Measurements from ENCODE around the gene THEMIS2.

The THEMIS2 gene

GRCh38 chr1:27885621-27886352 is 13.4 kb downstream of the THEMIS2 start:
- DNase-seq (ENCODE audit: low read depth), result no peak

GRCh38 chr1:27886353-27886679 is 14.0 kb downstream of the THEMIS2 start:
- no peak for DNase-seq (ENCODE audit: low read depth)

- no peak for DNase-seq (ENCODE audit: low read depth)
Measured at GRCh38 chr1:27886744-27887143, 14.4 kb downstream of the THEMIS2 start.

GRCh38 chr1:27887215-27888021 is 15.1 kb downstream of the THEMIS2 start:
- DNase-seq (ENCODE audit: low read depth), result no peak

- no peak for DNase-seq (ENCODE audit: low read depth)
Measured at GRCh38 chr1:27889506-27889905, 17.2 kb downstream of the THEMIS2 start.

GRCh38 chr1:27891196-27891889 is 19.0 kb downstream of the THEMIS2 start:
- no peak for DNase-seq (ENCODE audit: low read depth)

- no peak for DNase-seq (ENCODE audit: low read depth)
Measured at GRCh38 chr1:27894521-27894920, 22.2 kb downstream of the THEMIS2 start.

GRCh38 chr1:27906759-27907158 is 34.4 kb downstream of the THEMIS2 start:
- DNase-seq (ENCODE audit: low read depth), result no peak

- DNase-seq (ENCODE audit: low read depth), result no peak
Measured at GRCh38 chr1:27912429-27912828, 40.1 kb downstream of the THEMIS2 start.

GRCh38 chr1:27915082-27915575 is 42.8 kb downstream of the THEMIS2 start:
- no peak for DNase-seq (ENCODE audit: low read depth)

- DNase-seq (ENCODE audit: low read depth), result no peak
Measured at GRCh38 chr1:27922272-27922671, 49.9 kb downstream of the THEMIS2 start.

GRCh38 chr1:27928216-27928954 is 56.0 kb downstream of the THEMIS2 start:
- DNase-seq (ENCODE audit: low read depth), result no peak

- no peak for DNase-seq (ENCODE audit: low read depth)
Measured at GRCh38 chr1:27931184-27931583, 58.8 kb downstream of the THEMIS2 start.

GRCh38 chr1:27931759-27932158 is 59.4 kb downstream of the THEMIS2 start:
- no peak for DNase-seq (ENCODE audit: low read depth)

- DNase-seq (ENCODE audit: low read depth), result no peak
Measured at GRCh38 chr1:27934818-27935549, 62.6 kb downstream of the THEMIS2 start, which contains the start of gene SMPDL3B. TSS of gene SMPDL3B (plus strand) at chr1:27935000. CDS start at chr1:27935184, 184 bp downstream.

- no peak for DNase-seq (ENCODE audit: low read depth)
Measured at GRCh38 chr1:27935721-27936120, 63.4 kb downstream of the THEMIS2 start.
